Skin of body (tissue), 2 donors: ENCODE data around the gene CD52. TPM values are rescaled to one million over a fixed set of nuclear protein-coding genes. Genes with fewer than 3 reads are reported as not detected.
"Not testable (repeated sequence)": the region's sequence is repeated elsewhere in the genome, so short reads cannot be mapped to it uniquely, and the experiment has no call there.

ENCODE experiments used
- DNase-seq: peaks from one replicate; lab custom pipeline; 2025; lab: John Stamatoyannopoulos, UW
- total RNA-seq: library from RNA; depleted of rRNA; stranded (reverse); fragments of >200 nt; gene quantifications from one replicate; pipeline ENCODE4 v1.2.3, GENCODE V29; 2014

Gene CD52
- total RNA-seq, 1 donor from 2014 or later: 2.8 TPM

DNA sequence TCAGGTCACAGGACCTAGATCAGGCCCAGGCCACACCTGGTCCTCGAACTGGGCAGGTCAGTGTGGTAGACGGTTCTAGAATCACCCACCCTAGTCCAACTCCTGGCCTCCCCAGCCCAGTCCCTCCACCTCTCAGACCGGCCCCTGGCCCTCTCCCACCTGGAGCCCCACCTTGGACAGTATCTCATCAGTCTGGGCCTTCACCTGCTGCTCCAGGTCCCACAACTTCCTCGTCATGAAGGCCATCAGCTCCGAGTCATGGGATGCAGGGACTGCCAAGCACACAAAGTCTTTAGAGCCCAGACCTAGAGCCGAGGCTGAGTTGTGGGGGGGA is 20.0 kb upstream of the CD52 start:
- DNase-seq: no peak

- DNase-seq: no peak
Observed at GRCh38 chr1:26300578-26301275, 17.0 kb upstream of the CD52 start.

GRCh38 chr1:26302733-26303405 is 14.9 kb upstream of the CD52 start:
- no peak for DNase-seq

- no peak for DNase-seq
Observed at GRCh38 chr1:26305667-26306289, 12.0 kb upstream of the CD52 start.

DNA sequence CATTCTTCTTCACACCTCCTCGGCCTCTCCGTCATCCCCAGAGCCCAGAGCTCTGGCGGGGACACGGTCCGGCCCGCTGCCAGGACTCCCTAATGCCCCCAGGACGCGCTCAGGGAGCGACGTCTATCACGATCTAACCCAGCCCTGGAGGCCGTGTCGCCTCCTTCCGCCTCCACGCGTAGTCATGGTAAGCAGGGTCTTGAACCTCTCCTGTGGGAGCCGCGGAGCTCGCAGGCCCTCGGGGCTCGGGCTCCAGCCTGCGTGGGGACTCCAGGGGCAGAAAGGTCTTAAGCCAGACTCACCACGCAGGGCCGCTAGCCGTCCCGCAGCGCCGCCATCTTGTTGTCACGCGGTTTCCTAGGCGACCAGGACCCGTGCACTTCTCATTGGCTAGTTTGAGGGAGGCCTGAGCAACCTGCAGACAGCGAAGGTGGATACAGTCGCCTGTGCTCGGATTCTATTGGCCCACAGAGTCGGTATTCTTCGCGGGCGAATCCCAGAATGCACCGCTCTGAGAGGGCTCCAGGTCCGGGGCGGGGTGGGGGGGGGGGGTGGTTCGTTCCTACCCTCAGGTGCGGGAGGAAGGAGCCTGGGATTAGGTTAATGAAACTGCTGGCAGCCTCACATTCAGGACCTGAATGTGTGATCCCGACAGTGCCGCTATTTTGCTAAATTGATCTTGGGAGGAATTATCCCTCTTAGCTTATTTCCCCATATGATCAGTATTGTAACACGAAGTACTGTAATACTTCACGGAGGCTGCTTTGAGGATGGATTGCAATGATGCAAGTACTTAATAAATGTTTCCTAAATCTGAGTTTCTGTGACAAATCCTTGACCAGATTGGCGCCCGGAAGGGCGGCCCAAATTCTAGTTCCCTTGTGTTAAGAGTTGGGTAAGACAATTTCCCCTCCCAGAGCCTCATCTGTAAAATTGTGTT is 11.2 kb upstream of the CD52 start, which contains the start of gene UBXN11:
Gene UBXN11, minus strand, starts transcription at position 347 of the 940 bp plus-strand sequence. CDS start 3,753 bp downstream, outside the sequence.
- DNase-seq: peak; percentile 75

- no peak for DNase-seq
Observed at GRCh38 chr1:26307363-26307781, 10.4 kb upstream of the CD52 start.

- not testable (repeated sequence) for DNase-seq
Observed at GRCh38 chr1:26307966-26308899, 9.5 kb upstream of the CD52 start.

- no peak for DNase-seq
Observed at GRCh38 chr1:26314501-26314900, 3.3 kb upstream of the CD52 start.

GRCh38 chr1:26315874-26316850 is 1.6 kb upstream of the CD52 start:
- no peak for DNase-seq

DNA sequence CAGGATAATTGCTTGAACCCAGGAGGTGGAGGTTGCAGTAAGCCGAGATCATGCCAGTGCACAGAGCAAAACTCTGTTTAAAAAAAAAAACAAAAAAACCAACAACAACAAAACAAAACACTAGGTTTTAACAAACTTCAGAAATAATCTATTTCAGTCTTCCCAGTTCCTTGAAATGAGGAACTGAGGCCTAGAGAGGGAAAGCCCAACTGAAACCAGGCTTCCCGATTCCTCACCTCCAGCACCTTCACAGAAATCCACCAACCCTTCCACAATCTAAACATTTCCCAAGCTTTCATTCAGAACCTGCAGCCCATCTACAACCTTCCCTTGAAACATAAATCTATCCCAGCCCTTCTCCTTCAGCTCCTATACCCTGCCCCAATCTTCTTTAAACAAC is 612 bp upstream of the CD52 start:
- no peak for DNase-seq

GRCh38 chr1:26318338-26319064 is 743 bp downstream of the CD52 start:
- no peak for DNase-seq

DNA sequence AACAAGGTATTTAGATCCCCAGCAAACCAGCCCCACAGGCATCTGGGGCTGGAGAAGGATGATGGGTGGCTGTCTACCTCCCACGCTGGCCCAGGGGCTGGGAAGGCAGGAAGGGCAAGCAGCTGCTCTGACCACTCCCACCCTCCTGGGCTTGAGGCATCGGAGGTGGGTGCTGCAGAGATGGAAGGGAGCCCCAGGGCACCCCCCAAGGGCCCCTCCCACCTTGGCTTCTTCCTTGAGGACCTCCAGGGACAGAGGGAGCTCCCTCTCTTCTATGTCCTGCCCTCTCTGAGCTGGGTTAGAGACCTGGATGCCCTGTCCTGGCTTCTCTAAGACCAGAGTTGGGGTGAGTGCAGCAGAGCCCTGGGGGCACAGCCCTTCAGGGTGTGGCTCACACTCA is 3.1 kb downstream of the CD52 start:
- DNase-seq: no peak

DNA sequence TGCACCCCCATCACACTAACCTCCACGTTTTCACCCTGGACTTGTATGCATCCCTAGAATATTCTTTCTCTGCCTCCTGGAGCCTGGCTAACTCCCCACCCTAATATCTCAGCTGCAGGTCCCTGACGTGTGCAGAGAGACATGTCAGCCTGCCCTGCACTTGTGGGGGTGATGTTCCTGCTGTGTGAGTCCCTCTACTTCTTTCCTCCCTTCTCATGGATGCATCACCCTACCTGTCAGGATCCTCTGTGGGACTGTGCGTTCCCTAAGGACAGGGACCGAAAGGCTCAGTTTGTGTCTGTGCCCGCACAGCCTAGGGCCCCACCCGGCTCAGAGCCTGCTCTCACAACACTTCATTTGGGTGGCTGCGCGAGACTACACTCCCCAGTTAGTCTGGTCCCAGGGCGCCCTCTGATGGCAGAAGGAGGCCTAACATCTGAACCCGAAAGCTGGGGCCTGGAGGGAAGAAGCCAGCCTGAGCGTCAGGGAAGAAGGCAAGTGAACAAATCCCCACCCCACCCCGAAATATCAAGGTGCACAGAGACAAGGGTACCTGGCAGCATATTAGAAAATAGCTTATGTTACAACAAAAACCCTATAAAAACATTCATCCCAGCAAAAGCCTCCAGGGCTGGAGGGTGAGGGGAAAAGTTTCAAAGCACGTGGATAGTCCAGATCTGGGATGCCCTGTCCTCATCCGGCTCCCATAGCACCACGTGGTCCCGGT is 3.7 kb downstream of the CD52 start:
- DNase-seq: peak; percentile 83

DNA sequence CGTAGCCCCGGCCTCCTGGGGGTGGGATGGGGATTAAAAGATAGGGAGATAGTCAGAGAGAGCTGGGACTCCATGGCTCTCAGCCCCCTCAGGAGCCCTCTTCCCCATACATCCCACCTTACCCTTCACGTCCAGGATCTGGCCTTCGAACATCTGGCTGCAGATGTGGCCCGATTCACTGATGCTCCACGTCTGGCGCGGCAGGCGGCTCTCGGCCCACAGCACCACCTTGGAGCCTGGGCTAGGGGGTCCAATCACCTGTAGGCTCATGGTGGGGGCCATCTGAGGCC is 4.2 kb downstream of the CD52 start:
- no peak for DNase-seq

DNA sequence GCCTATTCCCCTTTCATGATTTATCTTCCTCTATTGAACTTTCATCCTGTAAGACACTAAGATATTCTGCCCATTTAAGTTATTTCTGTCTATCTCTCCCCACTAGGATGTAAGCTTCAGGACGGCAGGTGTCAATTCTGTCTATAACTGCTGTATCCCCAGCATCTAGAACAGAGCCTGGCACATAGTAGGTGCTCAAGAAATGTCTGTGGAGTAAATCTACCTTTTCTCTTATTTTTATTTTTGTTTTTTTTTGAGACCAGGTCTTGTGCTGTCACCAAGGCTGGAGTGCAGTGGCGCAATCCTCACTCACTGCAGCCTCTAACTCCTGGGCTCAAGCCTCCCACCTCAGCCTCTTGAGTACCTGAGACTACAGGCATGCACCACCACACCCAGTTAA is 5.6 kb downstream of the CD52 start:
- no peak for DNase-seq

DNA sequence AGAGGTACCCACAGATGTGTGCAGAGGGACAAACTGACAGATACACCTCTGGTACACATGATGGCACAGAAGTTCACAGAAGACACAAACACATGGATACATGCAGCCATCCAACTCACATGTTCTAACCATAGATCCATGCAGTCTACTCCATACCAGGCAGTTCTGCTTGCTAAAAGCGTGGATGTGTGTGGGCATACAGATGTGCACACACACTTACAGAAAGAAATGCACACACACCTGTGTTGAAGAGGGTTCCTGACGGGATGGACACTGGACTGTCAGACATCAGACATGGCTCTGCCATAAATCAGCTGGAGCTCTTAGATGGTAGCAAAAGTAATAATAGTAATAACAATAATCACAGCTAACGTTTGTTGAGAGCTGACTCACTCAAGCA is 6.8 kb downstream of the CD52 start:
- no peak for DNase-seq

DNA sequence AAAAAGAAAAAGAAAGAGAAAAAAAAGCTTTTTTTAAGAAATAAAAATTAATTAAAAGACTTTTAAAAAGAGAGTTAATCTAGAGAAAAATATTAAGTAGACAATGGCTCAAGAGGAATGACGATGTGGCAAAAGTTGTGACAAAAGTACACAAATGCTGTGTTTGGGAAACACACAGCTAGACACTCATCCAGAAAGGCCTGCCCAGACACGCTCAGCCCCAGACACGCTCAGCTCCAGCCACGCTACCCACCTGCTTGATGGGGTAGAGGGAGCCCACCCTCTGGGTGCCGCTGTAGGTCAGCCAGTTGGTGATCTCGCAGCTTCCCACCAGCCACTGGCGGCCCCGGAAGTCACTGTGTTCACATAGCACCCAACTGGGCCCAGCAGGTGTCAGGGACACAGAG is 10.2 kb downstream of the CD52 start:
- no peak for DNase-seq

DNA sequence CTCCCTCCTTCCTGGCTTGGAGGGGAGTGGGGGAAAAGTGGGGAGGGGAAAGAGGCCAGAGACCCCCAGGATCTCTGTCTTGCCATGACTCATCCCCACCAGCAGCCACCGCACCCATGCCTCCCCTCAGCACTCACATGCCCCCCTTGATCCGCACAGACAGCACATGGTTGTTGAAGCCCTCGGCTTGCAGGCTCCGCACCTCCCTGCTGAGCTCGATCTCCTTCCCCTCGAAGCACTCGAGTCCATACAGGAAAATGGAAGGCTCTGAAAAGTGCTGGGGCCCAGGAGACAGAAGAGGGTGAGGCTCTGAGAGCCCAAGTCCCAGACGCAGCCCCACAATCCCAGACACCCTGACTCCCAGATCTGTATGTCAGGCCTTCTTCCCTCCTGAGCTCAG is 10.8 kb downstream of the CD52 start:
- no peak for DNase-seq
